K562 (cell line): ENCODE data around the gene WDPCP. TPM values are rescaled to one million over a fixed set of nuclear protein-coding genes. Genes with fewer than 3 reads are reported as not detected.
"Not testable (repeated sequence)": the region's sequence is repeated elsewhere in the genome, so short reads cannot be mapped to it uniquely, and the experiment has no call there.

Source experiments
- ATAC-seq: fragments of 200-7000 bp; cut with Tn5 transposase; 3 replicates; pipeline ENCODE4 v1.9.1; 2020; ENCODE audit warnings: moderate library complexity
- BruUV-seq: library from RNA; stranded (reverse); fragments of 400-500 nt; replicated peaks from 2 replicates; lab custom pipeline; 2021; lab: Mats Ljungman, UMichigan
- CTCF ChIA-PET: fragments of 300-600 bp; formaldehyde crosslinking; extraction: SDS; loops from one replicate; lab custom pipeline; 2021; ENCODE audit warnings: low intra/inter-chr PET ratio; lab: Yijun Ruan, JAX
- POLR2A ChIA-PET: fragments of 300-600, 350-650 bp; sonication (Branson Sonifier 250); formaldehyde crosslinking; extraction: SDS; loops from one replicate; lab custom pipeline; 2021; ENCODE audit warnings: antibody characterized with exemption, inconsistent platforms; lab: Yijun Ruan, JAX
- DNase-seq, 4 experiments: peaks; one replicate each; pipeline versions ENCODE4 v3.0.0 to v3.0.0-alpha.2; 2011 to 2018; ENCODE audit warnings: low spot score in 3 of 4, mixed read lengths in 3 of 4; ENCODE audit errors: extremely low read depth in 1 of 4
- FAIRE-seq: peaks from 2 replicates; lab custom pipeline; 2011; peaks lifted over from hg19 to GRCh38; lab: Jason Lieb, UNC
- H2AFZ ChIP-seq: 2 replicates; pipeline ENCODE4 v1.6.0; 2011; ENCODE audit warnings: low read depth, low read length, control low read depth, inconsistent platforms
- H3K27ac ChIP-seq: fragments of 200-600 bp; 3 replicates; pipeline ENCODE4 v1.8.0; 2011; ENCODE audit warnings: low read depth, mild to moderate bottlenecking, control low read depth, inconsistent platforms, low read length, moderate library complexity, mixed read lengths; ENCODE audit errors: extremely low read depth
- H3K27me3 ChIP-seq, 2 experiments: fragments of 300-600 bp in 1 of 2; 2 replicates in 1 of 2; 3 replicates in 1 of 2; pipeline versions ENCODE4 v1.6.0 to v1.8.0; 2011; ENCODE audit warnings: inconsistent platforms in 2 of 2, low read length in 2 of 2, mild to moderate bottlenecking in 1 of 2, mixed read lengths in 1 of 2, moderate library complexity in 1 of 2; ENCODE audit not compliant: control insufficient read depth in 2 of 2, insufficient read depth in 2 of 2
- H3K36me3 ChIP-seq: fragments of 300-600 bp; 3 replicates; pipeline ENCODE4 v1.8.0; 2011; ENCODE audit warnings: mild to moderate bottlenecking, low read length, inconsistent platforms; ENCODE audit not compliant: control insufficient read depth, insufficient read depth
- H3K4me1 ChIP-seq, 2 experiments: fragments of 200-600 bp in 1 of 2; replicated peaks in 1 of 2; 2 replicates in 1 of 2; 3 replicates in 1 of 2; pipeline versions ENCODE4 v1.5.1 to v1.8.0; 2011; ENCODE audit warnings: inconsistent platforms in 2 of 2, low read length in 2 of 2, mild to moderate bottlenecking in 1 of 2, mixed read lengths in 1 of 2, moderate library complexity in 1 of 2; ENCODE audit not compliant: control insufficient read depth in 2 of 2, insufficient read depth in 2 of 2
- H3K4me2 ChIP-seq: 2 replicates; pipeline ENCODE4 v1.6.1; 2011; ENCODE audit warnings: low read length, control low read depth, inconsistent platforms, mixed read lengths; ENCODE audit not compliant: insufficient read depth
- H3K4me3 ChIP-seq: fragments of 200-600 bp; sonication (generic), shearing (Covaris generic); 2 replicates; pipeline ENCODE4 v1.5.1; 2016; ENCODE audit warnings: control low read depth, inconsistent platforms
- H3K79me2 ChIP-seq: fragments of 200-600 bp; 3 replicates; pipeline ENCODE4 v1.8.0; 2011; ENCODE audit warnings: low read length, inconsistent platforms; ENCODE audit not compliant: control insufficient read depth, insufficient read depth
- H3K9ac ChIP-seq, 2 experiments: 2 replicates each; pipeline versions ENCODE4 v1.6.0 to v1.6.1; 2011; ENCODE audit warnings: low read depth in 2 of 2, low read length in 2 of 2, control low read depth in 1 of 2, inconsistent platforms in 1 of 2, mild to moderate bottlenecking in 1 of 2, mixed read lengths in 1 of 2; ENCODE audit not compliant: insufficient read depth in 1 of 2
- H3K9me1 ChIP-seq: one replicate; pipeline ENCODE4 v1.6.0; 2011; ENCODE audit warnings: inconsistent platforms, mild to moderate bottlenecking, low read length, moderate library complexity; ENCODE audit not compliant: control insufficient read depth, insufficient read depth
- H3K9me3 ChIP-seq: replicated peaks from 2 replicates; pipeline ENCODE4 v1.5.1; 2011; ENCODE audit warnings: low read depth, low read length, inconsistent platforms; ENCODE audit not compliant: control insufficient read depth, insufficient read depth
- H4K20me1 ChIP-seq: replicated peaks from 2 replicates; pipeline ENCODE4 v1.6.1; 2011; ENCODE audit warnings: low read length, inconsistent platforms, mixed read lengths; ENCODE audit not compliant: control insufficient read depth, insufficient read depth
- BCOR ChIP-seq: fragments of 450-650 bp; IDR thresholded peaks from 2 replicates; pipeline ENCODE4 v1.6.1; 2016
- C11orf30 ChIP-seq: fragments of 450-650 bp; IDR thresholded peaks from 2 replicates; pipeline ENCODE4 v1.6.1; 2016; ENCODE audit warnings: low read depth, mild to moderate bottlenecking
- MAFG ChIP-seq: fragments of 450-650 bp; conservative IDR thresholded peaks from 2 replicates; pipeline ENCODE4 v1.6.1; 2016; ENCODE audit warnings: missing genetic modification characterization, missing compliant biosample characterization
- MAFK ChIP-seq: IDR thresholded peaks from 2 replicates; pipeline ENCODE4 v1.6.1; 2011; ENCODE audit warnings: low read length, improper control_type of control experiment
- NR2F6 ChIP-seq: fragments of 450-650 bp; formaldehyde crosslinking; IDR thresholded peaks from 2 replicates; pipeline ENCODE4 v1.4.0; 2020; ENCODE audit warnings: mild to moderate bottlenecking
- RBM25 ChIP-seq: fragments of 200-400 bp; formaldehyde crosslinking; IDR thresholded peaks from 2 replicates; pipeline ENCODE4 v1.6.1; 2018; ENCODE audit warnings: low read length, low read depth, moderate library complexity; ENCODE audit not compliant: severe bottlenecking
- ZNF146 ChIP-seq: IDR thresholded peaks from one replicate; pipeline ENCODE4 v1.6.1; 2018; ENCODE audit warnings: missing compliant biosample characterization; ENCODE audit not compliant: unreplicated experiment
- ZNF316 ChIP-seq: fragments of 450-650 bp; IDR thresholded peaks from 2 replicates; pipeline ENCODE4 v1.6.1; 2016
- WGBS: fragments of 100-300 bp; shearing (Covaris generic); methylation state at CpG from one replicate; pipeline ENCODE4 v1.1.6; 2016; ENCODE audit warnings: low coverage, mixed read lengths; ENCODE audit not compliant: insufficient coverage; ENCODE audit errors: missing lambda C conversion rate; 5-methylcytosine and 5-hydroxymethylcytosine counted together
- in situ Hi-C: fragments of 300-500 bp; cut with MboI; formaldehyde crosslinking; loops from 4 replicates; pipeline ENCODE4 v1.15.0; 2018; ENCODE audit warnings: inconsistent platforms, mixed read lengths
- intact Hi-C: fragments of 100-400 bp; cut with micrococcal nuclease; formaldehyde crosslinking; loops from 2 replicates; pipeline ENCODE4 v1.14.2; 2022
- polyA plus RNA-seq, 8 experiments: library from polyadenylated mRNA; depleted of rRNA in 4 of 8; stranded (reverse) in 5 of 8; unstranded in 3 of 8; fragments of >200 nt; fragmentation: Nextera tagmentation in 2 of 8; fragmentation: Illumina TruSeq in 1 of 8; extraction: Ambion mirVana in 2 of 8; extraction: Trizol in 1 of 8; gene quantifications; 2 replicates each; pipeline versions ENCODE4 v1.2.1 to v1.2.3, GENCODE V29; 2011 to 2014; ENCODE audit warnings: inconsistent platforms in 1 of 8, missing spikeins in 1 of 8
- total RNA-seq, 7 experiments: library from RNA; depleted of rRNA in 6 of 7; stranded (reverse); fragments of >200 nt in 6 of 7; fragmentation: Illumina TruSeq in 2 of 7; extraction: Trizol in 2 of 7; gene quantifications; 2 replicates each; pipeline versions ENCODE4 v1.2.1 to v1.2.3, GENCODE V29; 2011 to 2021; ENCODE audit warnings: low replicate concordance in 1 of 7

Gene WDPCP
- total and polyA plus RNA-seq, 9 of the 15 experiments (the other 6 are each of a cell fraction or from before 2014, with no cell fraction given) = 1.4 to 6.4 (median 5.5) TPM

DNA sequence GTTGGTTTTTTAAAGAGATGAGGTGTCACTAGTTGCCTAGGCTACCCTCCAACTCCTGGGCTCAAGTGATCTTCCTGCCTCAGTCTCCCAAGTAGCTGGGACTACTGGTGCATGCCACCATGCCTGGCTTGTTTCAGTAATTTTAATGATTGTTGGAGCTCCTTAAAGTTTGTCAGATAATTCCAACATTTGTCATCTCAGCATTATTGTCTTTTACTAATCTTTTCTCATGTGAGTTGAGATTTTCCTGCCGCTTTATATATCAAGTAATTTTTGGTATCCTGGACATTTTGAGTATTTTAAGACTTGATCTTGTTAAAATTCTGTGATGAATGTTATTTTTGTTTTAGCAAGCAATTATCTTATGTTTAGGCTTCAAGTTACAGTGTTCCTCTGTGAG, 429.0 kb downstream of the WDPCP start:
- TF ChIP-seq C11orf30 = peak; percentile 49; the same call in 1 of the 2 replicates
- peak; percentile 34; the same call in 1 of the 2 replicates for TF ChIP-seq MAFK
- TF ChIP-seq MAFG (tag) = peak; percentile 48; the same call in 1 of the 2 replicates
- TF ChIP-seq NR2F6 = no peak
- TF ChIP-seq ZNF316 = peak; percentile 78
- Histone ChIP-seq H3K79me2 (no peaks in the 10 kb centered on the region), H3K27ac (no peak overlapping the region), H2AFZ (no peak overlapping the region), H3K9me1 (no peaks in the 10 kb centered on the region), H4K20me1 (no peaks in the 10 kb centered on the region), H3K36me3 (no peaks in the 10 kb centered on the region), H3K9ac (no peak overlapping the region), H3K4me1 (no peaks in the 10 kb centered on the region), H3K27me3 (no peaks in the 10 kb centered on the region), H3K4me2 (no peak overlapping the region), H3K4me3 (no peak overlapping the region), H3K9me3 (no peaks in the 10 kb centered on the region)
- no peak for FAIRE-seq
- CTCF ChIA-PET = no interaction called here
- in situ Hi-C loops = no loop called here
- no TSS peak for BruUV-seq
- POLR2A ChIA-PET = interaction anchor here (0.6 kb wide), 1 partner anchor 47 kb away, joined by 3 read pairs; no protein-coding TSS in a partner anchor
- WGBS = 7% methylated on average over 1 of the region's 1 CpG
- ATAC-seq = no peak
- intact Hi-C loops = no loop called here
- no peak for DNase-seq

DNA sequence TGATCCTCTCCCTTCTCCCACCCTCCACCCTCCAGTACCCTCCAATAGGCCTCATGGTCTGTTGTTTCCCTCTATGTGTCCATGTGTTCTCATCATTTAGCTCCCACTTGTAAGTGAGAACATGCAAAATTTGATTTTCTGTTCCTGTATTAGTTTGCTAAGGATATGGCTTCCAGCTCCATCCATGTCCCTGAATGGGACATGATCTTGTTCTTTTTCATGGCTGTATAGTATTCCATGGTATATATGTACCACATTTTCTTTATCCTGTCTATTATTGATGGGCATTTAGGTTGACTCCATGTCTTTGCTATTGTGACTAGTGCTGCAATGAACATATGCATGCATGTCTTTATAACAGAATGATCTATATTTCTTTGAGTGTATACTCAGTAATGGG, 451.6 kb downstream of the WDPCP start:
- intact Hi-C loops, CTCF ChIA-PET, H3K4me2 ChIP-seq, H3K36me3 ChIP-seq, H3K4me3 ChIP-seq, H3K4me1 ChIP-seq, POLR2A ChIA-PET, H3K9me3 ChIP-seq, H4K20me1 ChIP-seq, DNase-seq, BruUV-seq, FAIRE-seq, H3K9me1 ChIP-seq, H3K9ac ChIP-seq, H2AFZ ChIP-seq, H3K27ac ChIP-seq, ATAC-seq, H3K27me3 ChIP-seq, H3K79me2 ChIP-seq, in situ Hi-C loops: not testable (repeated sequence)
- TF ChIP-seq RBM25 (peak; percentile 25), BCOR (peak; percentile 47; the same call in 1 of the 2 replicates), ZNF146 (CRISPR knock-in tag) (peak; percentile 95)
